Hepatocyte (in vitro differentiated cells): Measurements from ENCODE around the gene DCC.

Source experiments
- EZH2 ChIP-seq: fragments of 200-600 bp; sonication (generic); IDR thresholded peaks from 2 replicates; pipeline ENCODE4 v1.6.1; 2016; ENCODE audit warnings: antibody characterized with exemption, mild to moderate bottlenecking, borderline replicate concordance
- TF ChIP-seq, protein P1 (sequence below): fragments of 200-600 bp; sonication (generic); IDR thresholded peaks from 2 replicates; pipeline ENCODE4 v1.5.1; 2016; ENCODE audit warnings: antibody characterized with exemption, mild to moderate bottlenecking; ENCODE audit not compliant: poor library complexity

DNA sequence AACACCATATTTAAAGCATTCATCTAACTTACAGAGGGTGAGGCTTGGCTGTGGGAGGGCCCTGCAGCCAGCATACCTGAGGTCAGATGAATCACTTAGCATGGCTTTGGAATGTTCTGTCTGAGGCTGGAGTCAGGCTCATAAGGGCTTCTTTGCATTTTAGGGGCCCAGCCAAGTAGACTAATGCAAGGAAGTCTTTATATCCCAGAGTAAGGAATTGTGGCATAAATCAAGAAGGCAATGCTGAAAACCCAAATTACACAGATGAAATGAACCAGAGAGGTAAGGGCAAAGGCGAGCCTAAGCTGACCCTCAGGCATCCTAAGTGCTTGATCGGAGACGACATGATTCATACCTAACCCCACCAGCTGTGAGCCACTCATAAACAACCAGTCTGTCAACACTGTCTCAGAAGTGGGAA, 383.6 kb downstream of the DCC start:
- TF ChIP-seq, protein P1, sequence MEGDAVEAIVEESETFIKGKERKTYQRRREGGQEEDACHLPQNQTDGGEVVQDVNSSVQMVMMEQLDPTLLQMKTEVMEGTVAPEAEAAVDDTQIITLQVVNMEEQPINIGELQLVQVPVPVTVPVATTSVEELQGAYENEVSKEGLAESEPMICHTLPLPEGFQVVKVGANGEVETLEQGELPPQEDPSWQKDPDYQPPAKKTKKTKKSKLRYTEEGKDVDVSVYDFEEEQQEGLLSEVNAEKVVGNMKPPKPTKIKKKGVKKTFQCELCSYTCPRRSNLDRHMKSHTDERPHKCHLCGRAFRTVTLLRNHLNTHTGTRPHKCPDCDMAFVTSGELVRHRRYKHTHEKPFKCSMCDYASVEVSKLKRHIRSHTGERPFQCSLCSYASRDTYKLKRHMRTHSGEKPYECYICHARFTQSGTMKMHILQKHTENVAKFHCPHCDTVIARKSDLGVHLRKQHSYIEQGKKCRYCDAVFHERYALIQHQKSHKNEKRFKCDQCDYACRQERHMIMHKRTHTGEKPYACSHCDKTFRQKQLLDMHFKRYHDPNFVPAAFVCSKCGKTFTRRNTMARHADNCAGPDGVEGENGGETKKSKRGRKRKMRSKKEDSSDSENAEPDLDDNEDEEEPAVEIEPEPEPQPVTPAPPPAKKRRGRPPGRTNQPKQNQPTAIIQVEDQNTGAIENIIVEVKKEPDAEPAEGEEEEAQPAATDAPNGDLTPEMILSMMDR: no peak
- TF ChIP-seq EZH2: no peak
